K562 treated with DMSO at 1 percent for 48 hours (cell line): ENCODE data around the gene MTNR1A. TPM values are rescaled to one million over a fixed set of nuclear protein-coding genes. Genes with fewer than 3 reads are reported as not detected.

ENCODE experiments used
- total RNA-seq: library from RNA; unstranded; fragments of 300-600 nt; gene quantifications from 2 replicates; pipeline ENCODE4 v1.2.3, GENCODE V29; 2022; ENCODE audit warnings: low replicate concordance; ENCODE audit errors: extremely low read depth

Gene MTNR1A
- not detected in 2 replicates for total RNA-seq

DNA sequence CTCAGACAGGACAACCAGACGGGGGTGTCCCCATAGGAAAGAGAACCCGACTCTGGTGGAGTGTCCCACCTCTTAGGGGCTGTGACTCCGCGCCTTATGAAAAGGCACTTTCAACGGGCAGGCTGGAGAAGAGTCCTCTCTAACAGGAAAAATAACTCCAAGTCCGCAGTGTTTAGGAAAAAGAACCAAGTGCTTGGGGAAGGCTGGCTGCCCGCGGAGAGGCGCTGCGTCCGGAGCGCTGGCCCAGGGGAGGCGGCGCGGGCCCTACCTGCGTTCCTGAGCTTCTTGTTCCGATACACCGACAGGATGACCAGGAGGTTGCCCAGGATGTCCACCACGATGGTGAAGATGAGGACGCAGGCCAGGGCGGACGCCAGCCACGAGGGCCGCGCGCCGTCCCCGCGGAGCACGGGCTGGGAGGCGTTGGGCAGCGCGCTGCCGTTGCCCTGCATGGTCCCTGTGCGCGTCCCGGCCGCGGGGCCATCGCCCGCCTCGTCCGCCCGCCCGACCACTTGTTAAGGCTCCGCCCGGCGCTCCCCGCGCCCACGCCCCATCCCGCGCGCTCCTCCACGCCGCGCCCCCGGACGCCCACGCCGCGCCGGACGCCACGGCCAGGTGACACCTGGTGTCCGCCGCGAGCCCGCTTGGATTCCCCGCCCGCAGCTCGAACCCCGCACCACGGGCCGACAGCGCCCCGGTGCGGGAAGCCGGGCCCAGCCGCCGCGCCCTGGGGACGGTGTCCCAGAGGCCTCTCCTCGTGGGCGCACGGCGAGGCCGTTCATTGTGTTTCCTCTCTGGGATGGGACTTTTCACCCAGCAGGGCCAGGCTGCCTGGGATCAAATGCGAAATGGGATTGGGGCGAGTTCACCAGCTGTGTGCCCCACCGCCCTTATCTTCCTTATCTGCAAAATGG is at the start of gene MTNR1A:
MTNR1A (minus strand) TSS at position 654 of the 914 bp plus-strand sequence; CDS start at position 452, 202 bp downstream.

Other genes starting within 250 kb of the MTNR1A start
- not detected in 2 replicates for gene FAT1, start 168.3 kb upstream of the MTNR1A start, total RNA-seq